Subcutaneous adipose tissue (tissue), 4 donors: ENCODE results near the gene ELK4. TPM values are rescaled to one million over a fixed set of nuclear protein-coding genes. Genes with fewer than 3 reads are reported as not detected.

Experiments used
- total RNA-seq, 4 donors: library from RNA; depleted of rRNA; stranded (reverse); fragments of >200 nt; gene quantifications; one replicate each; pipeline ENCODE4 v1.1.0, GENCODE V29; 2016
- TF ChIP-seq, protein P1 (sequence below): fragments of 450-650 bp; IDR thresholded peaks from one replicate; pipeline ENCODE4 v1.5.1; 2016; ENCODE audit warnings: low read depth, mild to moderate bottlenecking, control low read depth, antibody characterized with exemption, moderate library complexity

The ELK4 gene
- total RNA-seq, 4 donors from 2014 or later = 25.8 to 42.2 (median 29.6) TPM

DNA sequence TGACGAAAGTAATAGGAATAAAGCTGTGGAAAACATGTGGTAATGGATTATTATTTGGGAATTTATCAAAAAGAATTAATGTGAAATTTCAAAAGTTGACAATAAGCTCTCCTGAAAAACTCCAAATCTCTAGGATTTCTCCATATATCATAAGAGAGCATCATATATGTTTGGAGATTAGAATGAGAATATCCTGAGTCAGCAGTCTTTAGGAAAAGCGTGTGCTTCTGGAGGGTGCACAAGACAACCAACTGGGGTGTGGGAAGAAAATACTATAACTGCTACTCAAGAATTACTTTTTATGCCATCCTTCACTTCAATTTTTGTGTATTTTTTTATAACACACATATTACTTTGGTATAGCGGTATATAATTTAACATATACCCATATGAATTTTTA is 19.7 kb downstream of the ELK4 start:
- TF ChIP-seq, protein P1, sequence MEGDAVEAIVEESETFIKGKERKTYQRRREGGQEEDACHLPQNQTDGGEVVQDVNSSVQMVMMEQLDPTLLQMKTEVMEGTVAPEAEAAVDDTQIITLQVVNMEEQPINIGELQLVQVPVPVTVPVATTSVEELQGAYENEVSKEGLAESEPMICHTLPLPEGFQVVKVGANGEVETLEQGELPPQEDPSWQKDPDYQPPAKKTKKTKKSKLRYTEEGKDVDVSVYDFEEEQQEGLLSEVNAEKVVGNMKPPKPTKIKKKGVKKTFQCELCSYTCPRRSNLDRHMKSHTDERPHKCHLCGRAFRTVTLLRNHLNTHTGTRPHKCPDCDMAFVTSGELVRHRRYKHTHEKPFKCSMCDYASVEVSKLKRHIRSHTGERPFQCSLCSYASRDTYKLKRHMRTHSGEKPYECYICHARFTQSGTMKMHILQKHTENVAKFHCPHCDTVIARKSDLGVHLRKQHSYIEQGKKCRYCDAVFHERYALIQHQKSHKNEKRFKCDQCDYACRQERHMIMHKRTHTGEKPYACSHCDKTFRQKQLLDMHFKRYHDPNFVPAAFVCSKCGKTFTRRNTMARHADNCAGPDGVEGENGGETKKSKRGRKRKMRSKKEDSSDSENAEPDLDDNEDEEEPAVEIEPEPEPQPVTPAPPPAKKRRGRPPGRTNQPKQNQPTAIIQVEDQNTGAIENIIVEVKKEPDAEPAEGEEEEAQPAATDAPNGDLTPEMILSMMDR = no peak

DNA sequence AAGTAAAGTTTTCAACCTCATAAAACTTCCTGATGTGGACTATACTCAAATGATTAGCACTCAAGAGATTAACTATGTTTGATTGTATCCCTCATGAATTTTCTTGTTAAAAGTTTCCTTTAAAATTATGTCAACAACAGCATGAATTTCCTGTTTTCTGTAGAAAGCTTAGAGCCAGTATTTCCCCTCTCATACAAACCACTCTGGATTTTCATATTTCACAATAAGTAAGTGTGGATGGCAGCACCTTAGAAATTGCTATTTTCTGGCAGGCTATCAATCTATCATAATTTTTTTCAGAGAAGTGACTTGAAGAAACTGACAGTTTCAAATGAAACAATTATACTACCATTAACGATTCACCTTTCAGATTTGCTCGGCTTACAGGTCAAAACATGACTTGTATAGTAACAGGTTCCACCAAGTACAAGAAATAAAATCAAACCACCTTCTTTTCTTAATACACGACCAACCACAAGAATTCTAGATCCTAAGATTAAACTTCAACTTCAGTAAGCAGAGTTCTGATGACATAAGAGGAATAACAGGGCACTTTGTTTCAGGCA is 20.8 kb downstream of the ELK4 start:
- TF ChIP-seq, protein P1 = no peak

DNA sequence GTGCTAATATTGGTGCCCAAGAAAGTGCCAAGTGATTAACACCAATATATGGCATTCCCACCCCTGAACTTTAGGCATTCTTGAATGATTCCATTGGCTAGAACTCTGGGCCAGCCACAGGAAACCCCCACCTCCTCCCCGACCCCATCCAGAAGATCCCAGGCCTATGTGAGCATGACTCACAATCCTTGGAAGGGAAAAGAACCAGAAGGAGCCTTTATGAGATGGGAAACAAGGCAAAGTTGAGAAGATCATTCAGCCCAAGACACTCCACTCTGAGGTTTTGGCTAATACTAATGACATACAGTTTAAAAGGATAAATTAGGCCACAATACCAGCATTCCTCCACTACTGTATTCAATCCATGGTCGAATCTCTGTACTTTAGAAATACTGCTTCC is 21.8 kb downstream of the ELK4 start:
- TF ChIP-seq, protein P1 = no peak

DNA sequence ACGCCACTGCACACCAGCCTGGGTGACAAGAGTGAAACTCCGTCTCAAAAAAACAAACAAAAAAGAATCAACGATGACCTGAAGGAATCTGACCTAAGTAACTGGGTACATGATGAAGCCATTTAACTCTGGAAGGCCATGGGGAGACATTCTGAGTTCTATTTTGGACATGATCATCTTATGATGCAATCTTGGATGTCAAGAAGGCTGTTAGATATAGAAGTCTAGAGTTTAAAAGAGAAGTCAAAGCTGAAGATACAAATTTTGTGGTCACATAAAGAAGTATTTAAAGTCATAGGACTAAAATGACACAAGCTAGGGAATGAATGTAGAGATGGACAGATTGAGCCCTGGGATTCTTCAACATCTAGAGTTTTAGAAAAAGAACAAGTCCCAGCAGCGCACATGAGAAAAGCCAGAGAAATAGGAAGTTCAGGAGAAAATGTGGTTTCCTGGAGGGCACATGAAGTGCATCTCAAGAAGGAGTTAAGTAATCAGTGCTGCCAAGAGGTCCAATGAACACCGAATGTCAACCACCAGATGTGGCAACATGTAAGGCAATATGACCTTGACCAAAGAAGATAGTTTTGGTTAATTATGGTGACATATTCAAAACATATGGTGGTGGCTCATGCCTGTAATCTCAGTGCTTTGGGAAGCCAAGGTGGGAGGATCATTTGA is 26.8 kb downstream of the ELK4 start:
- TF ChIP-seq, protein P1 = no peak

DNA sequence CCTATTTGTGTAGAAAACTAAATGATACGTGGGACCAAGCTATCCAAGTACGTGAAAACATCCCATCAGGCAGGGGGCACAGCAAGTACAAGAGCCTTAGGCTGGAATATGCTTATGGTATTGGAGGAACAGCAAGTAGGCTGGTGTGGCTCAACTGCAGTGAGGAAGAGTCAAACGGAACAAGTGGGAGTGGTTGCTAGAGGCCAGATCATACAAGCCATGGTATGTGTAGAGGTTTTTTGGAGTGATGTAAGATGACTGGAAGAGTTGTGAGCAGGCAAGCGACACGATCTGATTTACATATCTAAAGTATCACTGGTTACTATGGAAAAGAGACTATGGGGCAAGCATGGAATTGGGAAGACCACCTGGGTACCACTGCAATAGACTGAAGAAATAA is 27.8 kb downstream of the ELK4 start:
- TF ChIP-seq, protein P1 = no peak

DNA sequence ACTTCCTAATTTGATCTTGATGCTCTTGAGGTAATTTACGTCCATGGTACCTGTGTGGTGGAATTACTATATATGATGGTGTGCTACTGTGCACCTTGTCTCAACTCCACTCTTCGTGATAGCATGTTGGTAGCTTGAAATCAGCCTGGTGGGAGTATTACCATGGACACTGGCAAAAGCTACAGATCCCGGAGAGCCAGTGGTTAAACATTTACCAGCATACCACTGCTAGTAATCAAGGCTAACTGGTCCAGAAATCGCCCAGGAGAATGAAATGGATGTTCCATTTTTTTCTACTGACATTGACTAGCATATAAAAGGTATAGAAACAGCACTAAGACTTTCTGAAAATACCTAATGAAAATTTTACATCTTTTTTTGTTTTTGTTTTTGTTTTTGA is 30.6 kb downstream of the ELK4 start:
- TF ChIP-seq, protein P1 = no peak

DNA sequence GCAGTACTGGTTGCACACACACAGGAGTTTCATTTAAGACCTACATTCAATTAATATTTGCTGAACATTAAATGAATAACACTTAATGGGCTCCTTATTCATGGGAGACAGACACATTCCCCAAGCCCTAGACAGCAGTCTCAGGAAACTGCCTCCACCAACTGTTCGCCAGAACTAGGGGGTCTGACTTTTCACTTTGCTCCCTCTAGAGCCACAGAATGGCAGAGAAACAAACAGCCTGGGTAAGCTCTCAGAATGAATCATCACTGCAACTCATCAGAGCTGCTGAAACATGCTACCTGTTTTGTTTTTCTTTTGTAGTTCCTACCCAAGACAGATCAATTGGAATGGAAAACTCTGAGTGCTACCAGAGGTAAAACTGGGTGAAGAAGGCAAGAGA is 31.7 kb downstream of the ELK4 start:
- TF ChIP-seq, protein P1 = no peak
